Activated effector memory CD4-positive, alpha-beta T cell treated with anti-CD3 and anti-CD28 coated beads, Interleukin-2, amount 50 U/mL, for 16 hours (primary cell): Measurements from ENCODE around the gene GFM1.
"Not testable (repeated sequence)": the region's sequence is repeated elsewhere in the genome, so short reads cannot be mapped to it uniquely, and the experiment has no call there.

Experiments used
- DNase-seq: peaks from one replicate; pipeline ENCODE4 v3.0.0-alpha.2; 2020

Gene GFM1

DNA sequence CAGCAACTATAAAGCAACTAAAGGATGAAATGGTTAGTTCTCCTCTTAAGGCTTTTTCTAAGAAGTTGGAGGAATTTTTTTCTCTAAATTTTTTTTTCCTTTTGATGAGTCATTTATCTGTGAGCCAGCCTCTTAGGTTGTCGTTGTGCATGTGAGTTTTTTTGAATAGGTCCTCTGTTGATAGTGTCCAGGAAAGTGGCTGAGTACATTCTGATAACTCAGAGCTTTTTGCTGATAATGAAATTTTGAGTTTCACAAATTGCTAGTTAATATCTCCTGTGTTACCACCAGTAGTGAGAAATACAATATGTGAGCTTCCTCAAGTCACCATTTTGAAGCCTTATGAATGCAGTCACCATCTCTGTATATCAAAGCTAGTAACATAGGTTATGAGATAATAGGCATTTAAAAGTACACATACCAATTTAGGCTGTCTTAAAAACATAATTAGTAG, 35.2 kb downstream of the GFM1 start:
- no peak for DNase-seq

DNA sequence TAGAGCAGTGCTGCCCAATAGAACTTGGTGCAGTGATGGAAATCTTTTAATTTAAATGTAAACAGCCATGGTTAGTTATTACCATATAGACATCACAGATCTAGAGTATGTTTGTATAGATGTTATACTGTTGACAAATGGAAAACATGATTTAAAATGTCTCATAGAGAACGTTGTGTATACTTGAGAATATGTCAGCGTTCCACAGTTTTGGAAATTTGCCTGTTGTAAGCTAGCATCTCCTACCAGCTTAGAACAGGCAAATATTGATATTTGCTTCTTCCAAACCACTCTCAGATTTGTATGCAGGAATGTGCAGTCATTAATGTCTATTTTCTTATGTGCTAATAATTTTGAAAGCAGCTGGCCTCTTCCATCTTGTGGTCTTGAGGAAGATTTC, 36.5 kb downstream of the GFM1 start:
- DNase-seq = no peak

DNA sequence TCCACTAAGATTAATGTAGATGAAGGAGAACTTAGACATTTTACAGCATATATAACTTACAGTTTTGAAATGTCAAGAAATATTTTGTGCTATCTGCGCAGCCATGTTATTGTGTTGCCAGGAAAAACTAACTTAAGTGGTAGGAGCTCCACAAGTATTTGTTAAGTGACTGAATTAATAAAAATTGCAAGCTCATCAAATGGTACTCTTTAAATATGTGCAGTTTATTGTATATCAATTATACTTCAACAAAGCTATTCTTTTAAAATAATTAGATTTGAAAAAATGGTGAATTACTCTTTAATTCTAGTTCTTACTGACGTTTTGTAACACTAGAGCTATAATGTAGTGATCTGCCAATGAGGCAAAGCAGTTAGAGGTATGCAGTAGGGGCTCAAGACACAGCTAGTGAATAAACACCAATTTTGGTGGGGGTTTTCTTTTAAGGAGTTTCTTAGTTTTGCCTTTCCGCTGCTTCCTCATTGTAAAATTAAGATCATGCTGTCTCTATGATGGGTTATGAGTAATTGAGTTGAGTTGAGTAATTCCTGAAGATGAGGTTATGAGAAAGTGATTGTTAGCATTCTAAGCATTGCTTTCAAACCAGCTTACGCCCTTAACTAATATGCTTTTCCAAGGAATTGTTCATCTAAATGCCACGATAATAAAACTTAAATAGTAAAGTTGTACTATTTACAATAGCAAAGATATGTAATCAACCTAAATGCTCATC, 39.1 kb downstream of the GFM1 start:
- no peak for DNase-seq

- DNase-seq = no peak
Observed at GRCh38 chr3:158685159-158685558, 40.8 kb downstream of the GFM1 start.

DNA sequence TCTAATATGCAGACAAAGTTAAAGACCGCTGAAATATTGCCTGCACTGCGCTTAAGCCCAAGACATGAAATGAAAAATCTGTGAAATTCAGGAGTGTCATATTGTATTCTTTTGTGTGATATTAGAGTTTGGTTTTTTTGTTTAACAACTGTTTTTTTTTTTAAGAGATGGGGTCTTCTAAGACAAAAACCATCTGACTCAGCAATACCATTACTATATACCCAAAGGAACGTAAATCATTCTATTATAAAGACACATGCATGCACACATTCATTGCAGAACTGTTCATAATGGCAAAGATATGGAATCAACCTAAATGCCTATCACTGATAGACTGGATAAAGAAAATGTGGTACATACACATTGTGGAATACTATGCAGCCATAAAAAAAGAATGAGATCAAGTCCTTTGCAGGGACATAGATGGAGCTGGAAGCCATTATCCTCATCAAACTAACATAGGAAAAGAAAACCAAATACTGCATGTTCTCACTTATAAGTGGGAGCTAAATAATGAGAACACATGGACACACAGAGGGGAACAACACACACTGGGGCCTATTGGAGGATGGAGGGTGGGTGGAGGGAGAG, 49.6 kb downstream of the GFM1 start:
- DNase-seq = not testable (repeated sequence)

- DNase-seq = no peak
Observed at GRCh38 chr3:158696618-158697017, 52.3 kb downstream of the GFM1 start.

- DNase-seq = no peak
Observed at GRCh38 chr3:158700559-158700958, 56.2 kb downstream of the GFM1 start.

GRCh38 chr3:158701420-158702065, 57.2 kb downstream of the GFM1 start:
- no peak for DNase-seq

DNA sequence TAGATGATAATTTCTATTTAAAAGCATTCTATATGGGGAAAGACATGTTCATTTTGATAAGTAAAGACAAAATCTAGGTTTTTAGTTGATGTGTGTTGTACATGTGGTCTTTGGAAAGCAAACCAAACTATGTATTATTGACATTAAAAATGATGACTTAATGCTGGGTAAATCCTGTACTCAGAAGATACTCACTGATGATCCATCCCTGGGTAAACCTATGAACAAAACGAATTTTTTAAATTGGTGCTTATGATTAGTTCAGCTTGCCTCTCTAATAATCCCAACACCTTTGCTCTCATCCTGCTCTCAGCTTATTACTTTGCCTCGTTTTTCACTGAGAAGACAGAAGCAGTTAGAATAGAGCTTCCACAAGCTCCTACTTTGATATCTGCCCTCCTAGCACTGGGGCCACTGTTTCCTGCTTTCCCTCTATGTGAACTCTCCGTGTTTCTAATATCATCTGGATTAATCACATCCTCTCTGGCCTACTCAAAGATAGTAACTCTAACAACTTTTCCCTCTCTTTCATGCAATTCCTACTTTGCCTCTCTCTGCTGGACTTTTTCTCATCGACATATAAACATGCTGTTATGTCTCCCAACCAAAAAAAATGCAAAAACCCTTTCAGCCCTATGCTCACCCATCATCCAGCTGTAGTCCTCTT, 58.6 kb downstream of the GFM1 start:
- no peak for DNase-seq

DNA sequence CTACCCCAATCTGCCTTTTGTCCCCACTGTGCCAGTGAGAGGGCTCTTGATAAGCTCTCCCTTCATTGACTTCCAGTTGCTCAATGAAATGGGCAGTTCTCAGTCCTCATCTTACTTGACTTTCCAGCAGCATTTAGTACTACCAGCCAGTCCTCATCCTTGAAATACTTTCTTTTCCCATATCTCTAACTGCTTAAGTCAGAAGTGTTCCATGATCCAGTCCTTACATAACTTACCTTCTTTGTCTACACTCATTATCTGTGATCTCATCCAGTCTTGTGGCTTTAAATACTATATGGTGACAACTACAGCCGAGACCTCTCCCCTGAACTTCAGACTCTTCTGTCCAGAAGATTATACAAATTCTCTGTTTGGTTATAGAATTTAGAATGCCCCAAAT, 59.2 kb downstream of the GFM1 start:
- no peak for DNase-seq

- no peak for DNase-seq
Observed at GRCh38 chr3:158709666-158710083, 65.3 kb downstream of the GFM1 start.

DNA sequence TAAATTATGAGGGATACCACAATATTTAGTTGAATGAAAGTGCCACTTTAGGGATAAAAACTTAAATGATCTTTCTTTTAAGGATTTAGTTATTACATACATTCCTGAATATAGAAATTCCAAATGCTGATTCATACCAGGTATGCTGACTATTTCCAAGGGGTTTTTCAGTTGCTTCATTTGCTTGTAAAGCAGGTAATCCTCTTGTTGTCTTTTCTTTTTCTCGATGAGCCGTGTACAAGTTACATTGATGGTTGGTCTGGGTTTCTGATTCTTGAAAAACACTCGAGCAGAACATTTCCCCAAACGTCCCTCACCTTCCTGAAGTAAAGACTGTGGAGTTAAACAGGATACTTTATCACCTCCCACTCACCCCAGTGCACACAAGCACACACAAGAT, 66.3 kb downstream of the GFM1 start:
- no peak for DNase-seq

DNA sequence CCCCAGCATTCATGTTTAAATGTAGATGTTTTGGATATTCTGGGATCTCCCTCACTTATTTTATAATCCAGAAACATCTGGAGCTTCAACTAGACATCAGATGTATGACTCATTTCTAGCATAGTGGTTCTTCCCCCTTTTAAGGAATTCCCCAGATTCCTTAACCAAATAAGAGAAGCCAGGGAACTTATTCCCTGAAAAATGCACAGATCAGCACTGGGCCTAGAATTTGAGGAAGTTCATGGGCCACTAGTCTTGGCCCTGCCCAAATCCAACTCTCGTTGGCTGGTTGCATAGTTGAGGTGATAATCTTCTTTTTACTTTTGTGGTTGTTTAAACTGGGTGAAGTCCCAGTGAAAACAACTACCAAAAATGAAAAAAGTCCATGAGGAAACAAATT, 67.6 kb downstream of the GFM1 start:
- DNase-seq = no peak

- no peak for DNase-seq
Observed at GRCh38 chr3:158712443-158712842, 68.1 kb downstream of the GFM1 start.

DNA sequence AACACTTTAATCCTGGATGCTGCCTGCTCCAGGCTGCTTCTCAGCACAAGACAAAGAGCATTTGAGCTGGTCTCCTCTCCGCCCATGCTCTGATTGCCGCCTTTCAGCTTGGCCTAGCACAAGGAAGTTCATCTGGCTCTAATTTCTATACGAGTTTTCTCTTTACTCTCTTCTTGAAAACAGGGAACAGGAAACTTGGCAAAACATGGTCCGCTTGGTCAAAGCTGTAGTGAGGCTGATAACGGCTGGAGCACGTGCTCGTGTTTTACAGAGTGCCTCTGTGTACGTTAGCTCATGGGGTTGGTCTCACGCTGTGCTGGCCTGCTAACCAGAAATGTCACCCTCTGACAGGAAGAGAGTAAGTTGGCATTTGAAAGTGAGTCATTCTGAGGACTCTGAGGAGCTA, 68.8 kb downstream of the GFM1 start:
- no peak for DNase-seq

GRCh38 chr3:158717576-158717975, 73.2 kb downstream of the GFM1 start:
- no peak for DNase-seq

GRCh38 chr3:158718490-158719170, 74.3 kb downstream of the GFM1 start:
- DNase-seq = no peak

DNA sequence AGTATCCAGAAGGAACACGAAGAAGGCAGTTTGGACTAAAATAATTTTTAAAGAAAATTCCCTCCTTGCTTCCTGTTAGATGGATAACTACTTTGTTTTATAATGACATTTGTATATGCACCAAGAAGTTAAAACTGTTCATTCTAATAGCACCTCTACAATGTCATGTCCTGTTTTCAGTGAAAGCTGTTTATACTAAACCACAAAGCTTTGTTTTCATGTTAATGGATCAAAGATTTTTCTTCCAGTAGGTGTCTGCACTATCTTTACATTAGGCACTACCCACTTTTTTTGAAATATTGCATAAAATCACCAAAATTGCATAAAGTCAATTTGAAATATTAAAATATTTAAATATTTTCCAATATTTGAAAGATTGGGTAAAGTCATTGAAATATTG, 77.8 kb downstream of the GFM1 start:
- DNase-seq = no peak

GRCh38 chr3:158723991-158724390, 79.7 kb downstream of the GFM1 start:
- DNase-seq = no peak

DNA sequence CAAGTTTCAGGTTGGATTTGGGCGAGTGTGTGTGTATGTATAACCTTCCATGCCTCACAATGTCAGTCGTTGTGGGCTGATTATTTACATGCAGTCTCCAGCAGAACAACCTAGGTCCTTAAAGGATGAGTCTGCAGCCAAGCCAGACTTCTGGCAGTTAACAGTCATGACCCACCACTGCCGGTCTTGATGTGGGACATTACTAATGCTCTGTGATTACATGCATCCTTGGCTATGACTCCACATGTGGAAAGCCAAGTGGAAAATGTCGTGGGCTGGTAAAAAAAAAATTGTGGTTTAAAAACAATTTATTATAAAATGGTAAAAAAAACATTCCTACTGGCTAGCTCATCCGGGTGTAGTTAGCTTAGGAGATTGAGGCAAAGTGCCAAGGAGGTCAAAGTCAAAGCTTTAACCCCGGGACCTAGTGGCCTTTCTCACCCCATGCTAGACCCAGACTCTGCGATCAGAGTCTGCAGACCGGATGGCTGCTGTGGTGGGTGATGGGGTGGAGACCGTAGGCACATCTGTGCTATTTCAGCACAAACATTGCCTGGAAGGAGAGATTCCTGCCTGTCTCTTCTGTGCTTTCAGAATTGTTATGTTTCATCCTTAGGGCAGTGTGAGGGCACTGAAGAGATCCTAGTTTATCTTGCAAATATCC, 81.2 kb downstream of the GFM1 start:
- no peak for DNase-seq

DNA sequence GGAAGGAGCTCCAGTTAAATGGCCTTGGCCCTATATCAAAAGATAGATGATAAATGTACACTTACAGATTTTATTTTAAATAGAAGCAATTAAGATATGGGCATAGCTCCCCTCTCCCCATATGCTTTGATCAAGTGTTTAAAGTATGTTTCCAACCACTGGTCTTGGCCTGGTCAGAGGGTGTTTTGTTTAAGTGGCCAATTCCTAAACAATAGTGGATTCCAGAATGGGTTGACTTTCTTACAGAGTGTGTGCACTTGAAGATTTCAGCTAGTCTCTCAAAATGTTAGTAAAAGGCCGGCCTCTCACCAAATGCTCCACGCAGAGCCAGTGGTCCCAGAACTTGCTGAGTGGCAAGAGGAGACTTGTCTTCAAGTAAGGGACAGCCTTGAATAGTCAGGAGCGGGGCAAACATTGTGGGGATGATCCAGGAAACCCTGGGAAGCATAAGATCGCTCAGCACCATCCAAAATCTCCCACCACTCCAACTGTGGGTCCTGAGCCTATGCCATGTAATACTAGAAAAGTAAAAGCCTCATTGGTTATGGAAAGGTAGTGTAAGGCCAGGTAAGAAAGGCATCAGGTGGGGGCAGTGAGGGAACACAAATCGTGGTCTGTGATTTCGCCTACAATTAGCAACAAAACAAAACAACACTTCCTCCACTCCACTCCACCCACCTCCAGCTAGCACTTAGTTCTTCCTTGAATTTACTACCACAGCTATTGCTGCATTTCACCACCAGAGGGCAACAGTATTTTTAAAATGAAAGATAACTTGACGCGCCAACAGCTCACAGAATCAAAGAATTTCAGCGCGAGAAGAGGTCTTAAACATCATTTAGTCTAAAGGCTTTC, 83.1 kb downstream of the GFM1 start:
- DNase-seq = peak; percentile 63

DNA sequence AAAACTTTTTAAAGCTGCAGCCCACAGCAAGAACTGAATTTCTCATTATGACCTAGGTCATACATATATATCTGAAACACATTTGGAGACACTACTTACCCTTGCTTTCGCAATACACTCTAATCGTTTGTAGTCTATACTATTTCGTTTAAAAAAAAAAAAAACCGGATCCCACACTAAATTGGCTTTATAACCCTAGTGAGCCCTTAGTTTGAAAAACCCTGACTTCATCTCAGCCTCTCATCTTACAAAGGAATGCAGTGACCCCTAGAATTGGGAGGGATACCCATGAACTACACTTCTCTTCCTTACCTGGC, 83.7 kb downstream of the GFM1 start:
- DNase-seq = no peak
